Suprapubic skin (tissue), 3 donors: ENCODE data around the gene BCKDHB.

ENCODE experiments used
- POLR2AphosphoS5 ChIP-seq, 3 donors: sonication (generic); formaldehyde crosslinking; IDR thresholded peaks; one replicate each; pipeline ENCODE4 v1.6.1; 2017; ENCODE audit warnings: antibody characterized with exemption in 3 of 3
- TF ChIP-seq, protein P1 (sequence below), 2 donors: fragments of 200-600 bp in 1 of 2; fragments of 450-650 bp in 1 of 2; sonication (generic) in 1 of 2; IDR thresholded peaks; one replicate each; pipeline ENCODE4 v1.5.1; 2016 to 2019; ENCODE audit warnings: antibody characterized with exemption in 2 of 2, mild to moderate bottlenecking in 1 of 2, moderate library complexity in 1 of 2

- TF ChIP-seq POLR2AphosphoS5 (IDR thresholded peaks at IDR 0.05), result no peak
- TF ChIP-seq, protein P1, sequence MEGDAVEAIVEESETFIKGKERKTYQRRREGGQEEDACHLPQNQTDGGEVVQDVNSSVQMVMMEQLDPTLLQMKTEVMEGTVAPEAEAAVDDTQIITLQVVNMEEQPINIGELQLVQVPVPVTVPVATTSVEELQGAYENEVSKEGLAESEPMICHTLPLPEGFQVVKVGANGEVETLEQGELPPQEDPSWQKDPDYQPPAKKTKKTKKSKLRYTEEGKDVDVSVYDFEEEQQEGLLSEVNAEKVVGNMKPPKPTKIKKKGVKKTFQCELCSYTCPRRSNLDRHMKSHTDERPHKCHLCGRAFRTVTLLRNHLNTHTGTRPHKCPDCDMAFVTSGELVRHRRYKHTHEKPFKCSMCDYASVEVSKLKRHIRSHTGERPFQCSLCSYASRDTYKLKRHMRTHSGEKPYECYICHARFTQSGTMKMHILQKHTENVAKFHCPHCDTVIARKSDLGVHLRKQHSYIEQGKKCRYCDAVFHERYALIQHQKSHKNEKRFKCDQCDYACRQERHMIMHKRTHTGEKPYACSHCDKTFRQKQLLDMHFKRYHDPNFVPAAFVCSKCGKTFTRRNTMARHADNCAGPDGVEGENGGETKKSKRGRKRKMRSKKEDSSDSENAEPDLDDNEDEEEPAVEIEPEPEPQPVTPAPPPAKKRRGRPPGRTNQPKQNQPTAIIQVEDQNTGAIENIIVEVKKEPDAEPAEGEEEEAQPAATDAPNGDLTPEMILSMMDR (IDR thresholded peaks at IDR 0.05), result no peak
Measured at GRCh38 chr6:80272988-80273387, 166.5 kb downstream of the BCKDHB start.
